Tibial artery (tissue), 4 donors: ENCODE results near the gene ACADL.

ENCODE experiments used
- DNase-seq, 2 donors: peaks; one replicate each; pipeline ENCODE4 v3.0.0-alpha.2; 2019
- H3K27ac ChIP-seq, 2 donors: fragments of 200-600 bp; sonication (generic) in 1 of 2; 1 replicate in 1 of 2; 2 replicates in 1 of 2; pipeline ENCODE4 v1.5.1; 2018 to 2019; ENCODE audit warnings: mild to moderate bottlenecking in 1 of 2
- H3K27me3 ChIP-seq, 2 donors: fragments of 200-600 bp; sonication (generic) in 1 of 2; one replicate each; pipeline versions ENCODE4 v1.5.1 to v1.6.0; 2016 to 2019
- H3K36me3 ChIP-seq, 3 donors: fragments of 200-600 bp; sonication (generic) in 2 of 3; one replicate each; pipeline ENCODE4 v1.5.1; 2016 to 2019; ENCODE audit warnings: mild to moderate bottlenecking in 2 of 3
- H3K4me1 ChIP-seq, 4 donors: fragments of 200-600 bp; sonication (generic) in 2 of 4; 1 replicate in 3 of 4; 2 replicates in 1 of 4; pipeline ENCODE4 v1.5.1; 2016 to 2019
- H3K4me3 ChIP-seq, 2 donors: fragments of 200-600 bp; sonication (generic) in 1 of 2; 1 replicate in 1 of 2; 2 replicates in 1 of 2; pipeline ENCODE4 v1.5.1; 2018 to 2019; ENCODE audit warnings: mild to moderate bottlenecking in 2 of 2
- H3K9me3 ChIP-seq, 3 donors: fragments of 200-600 bp; sonication (generic) in 1 of 3; one replicate each; pipeline ENCODE4 v1.5.1; 2016 to 2019
- CTCF ChIP-seq, 2 experiments: fragments of 200-600 bp in 1 of 2; fragments of 450-650 bp in 1 of 2; IDR thresholded peaks; one replicate each; pipeline ENCODE4 v1.5.1; 2017 to 2019; ENCODE audit warnings: antibody characterized with exemption in 2 of 2, mild to moderate bottlenecking in 1 of 2, moderate library complexity in 1 of 2
- intact Hi-C: fragments of 100-400 bp; cut with DNase I; formaldehyde crosslinking; loops from one replicate; pipeline ENCODE4 v1.15.0; 2023; ENCODE audit warnings: low total_unique reads

ACADL gene

GRCh38 chr2:210170446-210171303, 54.6 kb downstream of the ACADL start:
- intact Hi-C loops = loop anchor here (5.0 kb wide), 1 partner anchor 52 kb away; no protein-coding TSS in a partner anchor

GRCh38 chr2:210170196-210170445, 55.1 kb downstream of the ACADL start:
- H3K36me3 ChIP-seq = no peaks in the 10 kb centered on the region
- no peak for DNase-seq
- no peaks in the 10 kb centered on the region for H3K27me3 ChIP-seq
- intact Hi-C loops = loop anchor here (5.0 kb wide), 1 partner anchor 52 kb away; no protein-coding TSS in a partner anchor
- H3K27ac ChIP-seq = peak overlapping the region; percentile 99 to 100
- H3K4me3 ChIP-seq = peak overlapping the region; percentile 87 to 88
- no peak for TF ChIP-seq CTCF (IDR thresholded peaks at IDR 0.05)
- H3K4me1 ChIP-seq = peaks cover 0 to 51% (median 18%) of the 10 kb centered on the region in 4 donors
- H3K9me3 ChIP-seq = no peaks in the 10 kb centered on the region

More at GRCh38 chr2:210170446-210171303, 54.6 kb downstream of the ACADL start:
- Histone ChIP-seq H3K36me3 (no peaks in the 10 kb centered on the region), H3K27ac (peak overlapping the region; percentile 99 to 100), H3K9me3 (no peaks in the 10 kb centered on the region), H3K4me1 (peaks cover 0 to 45% (median 18%) of the 10 kb centered on the region in 4 donors), H3K27me3 (no peaks in the 10 kb centered on the region), H3K4me3 (peak overlapping the region; percentile 87 to 88)
- peak in 1 of 2 experiments; percentile 5 for TF ChIP-seq CTCF (IDR thresholded peaks at IDR 0.05)
- DNase-seq = peak; percentile 93 to 98

- intact Hi-C loops = loop anchor here (5.0 kb wide), 1 partner anchor 53 kb away; no protein-coding TSS in a partner anchor
- H3K36me3 ChIP-seq = no peaks in the 10 kb centered on the region
- DNase-seq = no peak
- H3K27me3 ChIP-seq = no peaks in the 10 kb centered on the region
- H3K9me3 ChIP-seq = no peaks in the 10 kb centered on the region
- H3K4me1 ChIP-seq = peaks cover 0 to 56% (median 18%) of the 10 kb centered on the region in 4 donors
- H3K4me3 ChIP-seq = peak overlapping the region; percentile 87 to 88
- no peak for TF ChIP-seq CTCF (IDR thresholded peaks at IDR 0.05)
- H3K27ac ChIP-seq = peak overlapping the region; percentile 99 to 100
Observed at GRCh38 chr2:210169516-210170195, 55.6 kb downstream of the ACADL start.

GRCh38 chr2:210167227-210167626, 58.0 kb downstream of the ACADL start:
- TF ChIP-seq CTCF (IDR thresholded peaks at IDR 0.05) = no peak
- Histone ChIP-seq H3K4me1 (peaks cover 0 to 74% (median 20%) of the 10 kb centered on the region in 4 donors), H3K9me3 (no peaks in the 10 kb centered on the region), H3K27me3 (no peaks in the 10 kb centered on the region), H3K27ac (peak overlapping the region; percentile 99 to 100), H3K4me3 (no peak overlapping the region), H3K36me3 (no peaks in the 10 kb centered on the region)
- intact Hi-C loops = no loop called here
- DNase-seq = no peak

- no peak overlapping the region for H3K4me3 ChIP-seq
- H3K36me3 ChIP-seq = no peaks in the 10 kb centered on the region
- DNase-seq = no peak
- no peaks in the 10 kb centered on the region for H3K9me3 ChIP-seq
- peak overlapping the region; percentile 18 to 99 for H3K27ac ChIP-seq
- TF ChIP-seq CTCF (IDR thresholded peaks at IDR 0.05) = no peak
- H3K4me1 ChIP-seq = peaks cover 0 to 81% (median 11%) of the 10 kb centered on the region in 4 donors
- H3K27me3 ChIP-seq = no peaks in the 10 kb centered on the region
- intact Hi-C loops = no loop called here
Observed at GRCh38 chr2:210162466-210163124, 62.7 kb downstream of the ACADL start.
